Right lung (tissue), 10 donors: Measurements from ENCODE around the gene PRR20B. TPM values are rescaled to one million over a fixed set of nuclear protein-coding genes. Genes with fewer than 3 reads are reported as not detected.
"Not testable (repeated sequence)": the region's sequence is repeated elsewhere in the genome, so short reads cannot be mapped to it uniquely, and the experiment has no call there.

Experiments
- DNase-seq, 2 donors: peaks; one replicate each; pipeline ENCODE4 v3.0.0-alpha.2; 2013
- long read RNA-seq, 8 donors: transcript quantifications; one replicate each; lab custom pipeline, GENCODE V29; 2026
- polyA plus RNA-seq, 5 donors: library from polyadenylated mRNA; unstranded; fragments of 120-200 nt; gene quantifications; one replicate each; pipeline versions ENCODE4 v1.2.1 to v1.2.3, GENCODE V29; 2013; ENCODE audit warnings: inconsistent platforms in 1 of 5, low replicate concordance in 1 of 5; ENCODE audit not compliant: insufficient read length in 5 of 5, insufficient read depth in 1 of 5

The PRR20B gene
- not detected for polyA plus RNA-seq
- long read RNA-seq, donor 1, result 0 reads
- long read RNA-seq, donor 2, result 0 reads
- long read RNA-seq, donor 3, result 0 reads
- long read RNA-seq, donor 4, result 0 reads
- long read RNA-seq, donor 5, result 0 reads
- long read RNA-seq, donor 6, result 0 reads
- long read RNA-seq, donor 7, result 0 reads
- long read RNA-seq, donor 8, result 0 reads

GRCh38 chr13:57147188-57147587 is at the start of gene PRR20B:
PRR20B (plus strand) TSS chr13:57147488; CDS start chr13:57147875, 387 bp downstream.
- not testable (repeated sequence) for DNase-seq

GRCh38 chr13:57114945-57115344 is 32.3 kb upstream of the PRR20B start:
- no peak for DNase-seq

- peak; percentile 19 to 36 for DNase-seq
Observed at GRCh38 chr13:57123681-57124080, 23.6 kb upstream of the PRR20B start.

GRCh38 chr13:57128909-57129308 is 18.4 kb upstream of the PRR20B start:
- DNase-seq, result no peak

GRCh38 chr13:57136093-57136492 is 11.2 kb upstream of the PRR20B start:
- no peak for DNase-seq

- no peak for DNase-seq
Observed at GRCh38 chr13:57137585-57137984, 9.7 kb upstream of the PRR20B start.

GRCh38 chr13:57138988-57139387 is 8.3 kb upstream of the PRR20B start:
- DNase-seq, result no peak

GRCh38 chr13:57139781-57140180 is 7.5 kb upstream of the PRR20B start:
- DNase-seq, result not testable (repeated sequence)

- DNase-seq, result not testable (repeated sequence)
Observed at GRCh38 chr13:57140235-57140968, 6.9 kb upstream of the PRR20B start, which contains the start of gene PRR20A. PRR20A (plus strand) TSS chr13:57140918; CDS start chr13:57141305, 387 bp downstream.

- DNase-seq, result not testable (repeated sequence)
Observed at GRCh38 chr13:57148106-57148505, 818 bp downstream of the PRR20B start.

GRCh38 chr13:57153761-57154160 is 6.5 kb downstream of the PRR20B start, which contains the start of gene PRR20C:
PRR20C (plus strand) TSS chr13:57154061; CDS start chr13:57154448, 387 bp downstream.
- not testable (repeated sequence) for DNase-seq

- not testable (repeated sequence) for DNase-seq
Observed at GRCh38 chr13:57160332-57160731, 13.0 kb downstream of the PRR20B start, which contains the start of gene PRR20D. PRR20D (plus strand) TSS chr13:57160632; CDS start chr13:57161019, 387 bp downstream.

GRCh38 chr13:57166897-57167296 is 19.6 kb downstream of the PRR20B start, which contains the start of gene PRR20E:
PRR20E (plus strand) TSS chr13:57167197; CDS start chr13:57167584, 387 bp downstream.
- not testable (repeated sequence) for DNase-seq

- DNase-seq, result no peak
Observed at GRCh38 chr13:57191667-57192066, 44.4 kb downstream of the PRR20B start.

Other genes with a start within 250 kb of the PRR20B start
- not detected for gene PRR20A, start 6.6 kb upstream of the PRR20B start, polyA plus RNA-seq
- gene PRR20C, start 6.6 kb downstream of the PRR20B start, polyA plus RNA-seq, result not detected
- gene PRR20D, start 13.1 kb downstream of the PRR20B start, polyA plus RNA-seq, result not detected
- gene PRR20E, start 19.7 kb downstream of the PRR20B start, polyA plus RNA-seq, result not detected